ENCODE measurements around the gene CNNM3.

CNNM3 gene

DNA sequence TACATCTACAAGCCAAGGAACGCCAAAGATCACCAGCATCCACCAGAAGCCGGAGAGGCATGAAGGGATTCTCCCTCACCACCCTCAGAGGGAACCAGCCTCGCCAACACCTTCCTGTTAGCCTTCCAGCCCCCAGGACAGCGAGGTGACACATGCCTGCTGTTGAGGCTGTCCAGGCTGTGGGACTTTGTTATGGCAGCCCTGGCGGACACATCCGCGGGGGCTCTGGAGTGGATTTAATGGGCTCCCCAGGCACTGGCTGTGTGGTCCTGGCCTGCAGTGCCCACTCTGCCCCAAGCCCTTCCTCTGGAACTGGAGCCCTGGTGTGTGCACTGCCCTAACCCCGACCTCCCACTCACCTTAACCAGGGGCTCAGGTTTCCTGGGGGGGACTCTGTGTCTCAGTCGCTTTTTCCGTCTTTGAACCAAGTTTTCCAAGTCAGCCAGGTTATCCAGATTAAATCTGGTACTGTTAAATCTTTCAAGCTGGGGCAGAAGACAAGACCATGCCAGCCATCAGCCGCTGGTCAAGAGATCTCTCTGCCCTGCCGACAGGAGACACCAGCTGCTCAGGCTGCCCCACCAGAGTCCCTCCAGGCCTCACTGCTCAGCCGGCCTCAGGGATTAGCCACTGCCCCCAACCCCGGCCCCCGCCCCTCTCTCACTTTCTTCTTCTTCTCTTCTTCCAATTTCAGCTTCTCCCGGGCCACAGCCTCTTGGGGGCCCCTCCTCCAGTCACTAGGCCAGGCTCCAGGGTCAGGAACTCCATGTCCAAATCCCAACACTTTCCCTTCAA, 25.8 kb downstream of the CNNM3 start:
- TF ChIP-seq, protein P1, sequence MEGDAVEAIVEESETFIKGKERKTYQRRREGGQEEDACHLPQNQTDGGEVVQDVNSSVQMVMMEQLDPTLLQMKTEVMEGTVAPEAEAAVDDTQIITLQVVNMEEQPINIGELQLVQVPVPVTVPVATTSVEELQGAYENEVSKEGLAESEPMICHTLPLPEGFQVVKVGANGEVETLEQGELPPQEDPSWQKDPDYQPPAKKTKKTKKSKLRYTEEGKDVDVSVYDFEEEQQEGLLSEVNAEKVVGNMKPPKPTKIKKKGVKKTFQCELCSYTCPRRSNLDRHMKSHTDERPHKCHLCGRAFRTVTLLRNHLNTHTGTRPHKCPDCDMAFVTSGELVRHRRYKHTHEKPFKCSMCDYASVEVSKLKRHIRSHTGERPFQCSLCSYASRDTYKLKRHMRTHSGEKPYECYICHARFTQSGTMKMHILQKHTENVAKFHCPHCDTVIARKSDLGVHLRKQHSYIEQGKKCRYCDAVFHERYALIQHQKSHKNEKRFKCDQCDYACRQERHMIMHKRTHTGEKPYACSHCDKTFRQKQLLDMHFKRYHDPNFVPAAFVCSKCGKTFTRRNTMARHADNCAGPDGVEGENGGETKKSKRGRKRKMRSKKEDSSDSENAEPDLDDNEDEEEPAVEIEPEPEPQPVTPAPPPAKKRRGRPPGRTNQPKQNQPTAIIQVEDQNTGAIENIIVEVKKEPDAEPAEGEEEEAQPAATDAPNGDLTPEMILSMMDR (conservative IDR thresholded peaks at IDR 0.05; ENCODE audit: control insufficient read depth, insufficient read depth, low read depth, low read length) = no peak
- H3K4me3 ChIP-seq (ENCODE audit: control insufficient read depth, low read depth, low read length) = no peak overlapping the region
- DNase-seq (ENCODE audit: low read depth) = no peak

DNA sequence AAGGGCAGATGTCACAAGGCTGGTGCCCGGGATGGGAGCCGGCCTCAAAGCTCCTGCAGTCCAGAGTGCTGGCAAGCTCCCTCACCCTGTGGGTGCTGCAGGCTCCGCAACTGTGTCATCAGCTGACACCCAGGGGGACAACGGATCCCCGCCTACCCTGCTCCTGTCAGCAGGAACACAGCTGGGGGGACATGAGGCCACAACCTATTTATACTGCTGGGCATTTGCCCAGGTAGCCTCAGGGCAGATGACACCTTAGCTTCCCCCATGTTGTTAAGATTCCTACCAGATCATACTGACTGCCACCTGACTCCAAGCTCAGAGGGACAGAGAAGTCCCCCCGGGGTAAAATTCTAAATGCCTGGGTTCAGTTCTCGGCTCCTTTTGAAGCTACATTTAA, 26.5 kb downstream of the CNNM3 start:
- DNase-seq (ENCODE audit: low read depth) = no peak
- H3K4me3 ChIP-seq (ENCODE audit: control insufficient read depth, low read depth, low read length) = no peak overlapping the region
- TF ChIP-seq, protein P1 (conservative IDR thresholded peaks at IDR 0.05; ENCODE audit: control insufficient read depth, insufficient read depth, low read depth, low read length) = no peak

- H3K4me3 ChIP-seq (ENCODE audit: control insufficient read depth, low read depth, low read length) = no peak within 1 kb of the TSS
- TF ChIP-seq, protein P1 (conservative IDR thresholded peaks at IDR 0.05; ENCODE audit: control insufficient read depth, insufficient read depth, low read depth, low read length) = no peak
- no peak for DNase-seq (ENCODE audit: low read depth)
These were observed 27.6 kb downstream of the CNNM3 start, which contains the start of gene ANKRD23 for GRCh38 chr2:96843538-96844268. ANKRD23 (minus strand) TSS chr2:96844021; CDS start chr2:96843992, 29 bp downstream.

DNA sequence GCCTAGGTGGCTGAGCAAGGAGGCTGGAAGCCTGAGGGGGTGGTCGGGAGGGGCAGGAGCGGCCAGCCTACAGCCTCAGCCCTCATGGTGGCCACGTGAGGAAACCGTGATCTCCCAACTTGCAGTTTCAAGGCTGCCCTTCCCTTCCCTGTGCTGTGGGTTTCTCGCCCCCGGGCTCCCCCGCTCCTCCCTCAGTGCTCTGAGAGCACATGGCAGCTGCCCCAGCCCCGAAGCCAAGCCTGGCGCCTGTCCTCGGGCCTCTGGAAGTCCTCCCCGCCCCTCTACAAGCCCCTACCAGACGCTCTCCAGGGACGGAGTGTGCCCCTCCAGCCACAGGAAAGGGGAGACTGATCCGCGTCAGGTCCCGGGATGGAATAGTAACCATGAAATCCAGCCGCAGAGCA, 28.3 kb downstream of the CNNM3 start:
- no peak overlapping the region for H3K4me3 ChIP-seq (ENCODE audit: control insufficient read depth, low read depth, low read length)
- TF ChIP-seq, protein P1 (conservative IDR thresholded peaks at IDR 0.05; ENCODE audit: control insufficient read depth, insufficient read depth, low read depth, low read length) = no peak
- no peak for DNase-seq (ENCODE audit: low read depth)

DNA sequence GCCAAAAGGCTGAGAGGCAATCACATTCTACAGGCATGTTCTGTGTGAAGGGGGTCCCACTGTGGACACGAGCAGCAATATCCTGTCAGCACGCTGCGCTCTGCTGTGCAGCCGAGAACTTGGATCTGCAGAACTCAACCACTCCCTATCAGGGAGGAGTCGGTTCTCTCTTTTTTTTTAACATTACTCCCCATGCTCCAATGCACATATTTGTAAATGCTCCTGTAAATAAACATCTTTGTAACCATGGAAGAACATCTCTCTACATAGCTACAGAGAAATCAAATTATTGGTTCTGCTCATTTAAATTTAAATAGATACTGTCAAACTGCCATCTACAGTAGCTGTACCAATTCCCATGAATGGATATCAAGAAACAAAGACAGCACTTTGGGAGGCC, 30.8 kb downstream of the CNNM3 start:
- no peak overlapping the region for H3K4me3 ChIP-seq (ENCODE audit: control insufficient read depth, low read depth, low read length)
- TF ChIP-seq, protein P1 (conservative IDR thresholded peaks at IDR 0.05; ENCODE audit: control insufficient read depth, insufficient read depth, low read depth, low read length) = no peak
- DNase-seq (ENCODE audit: low read depth) = no peak

DNA sequence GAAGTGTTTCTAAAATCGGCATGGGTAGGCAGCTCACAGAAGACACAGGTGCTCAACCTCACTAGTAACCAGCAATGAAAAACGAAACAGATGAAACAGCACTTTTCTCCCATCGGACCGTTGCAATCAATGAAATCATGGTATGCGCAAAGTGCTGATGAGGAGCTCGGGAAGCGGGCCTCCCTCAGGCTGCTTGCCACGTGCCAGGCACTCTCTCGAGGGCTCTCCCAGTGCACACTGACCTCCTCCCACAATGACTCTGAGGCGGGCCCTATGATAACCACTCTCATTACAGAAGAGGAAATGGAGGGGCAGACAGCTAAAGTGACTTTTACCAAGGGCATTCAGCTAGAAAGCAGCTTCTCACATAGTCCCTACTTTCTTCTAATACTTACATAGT, 31.5 kb downstream of the CNNM3 start:
- TF ChIP-seq, protein P1 (conservative IDR thresholded peaks at IDR 0.05; ENCODE audit: control insufficient read depth, insufficient read depth, low read depth, low read length) = no peak
- no peak for DNase-seq (ENCODE audit: low read depth)
- H3K4me3 ChIP-seq (ENCODE audit: control insufficient read depth, low read depth, low read length) = no peak overlapping the region
